ENCODE results near the gene EHBP1. TPM values are rescaled to one million over a fixed set of nuclear protein-coding genes. Genes with fewer than 3 reads are reported as not detected.

Gene EHBP1
- total RNA-seq, 6 experiments from 2014 or later = 40.4 to 66.6 (median 46.3) TPM

GRCh38 chr2:62801814-62802523 lies 96.5 kb downstream of the EHBP1 start:
- no peak overlapping the region for H3K27ac ChIP-seq
- ATAC-seq = peak; percentile 53 to 89 (median 58)

GRCh38 chr2:62803961-62804360 lies 98.4 kb downstream of the EHBP1 start:
- DNase-seq (no peak), ATAC-seq (no peak)
- Histone ChIP-seq H3K27me3 (no peaks in the 10 kb centered on the region), H3K9me3 (no peaks in the 10 kb centered on the region), H3K4me3 (no peak overlapping the region), H3K27ac (no peak overlapping the region), H3K4me1 (peaks cover 0 to 9% (median 0%) of the 10 kb centered on the region in 4 donors), H3K36me3 (peaks cover 0 to 2% (median 0%) of the 10 kb centered on the region in 4 donors)
- TF ChIP-seq CTCF (IDR thresholded peaks at IDR 0.05) = no peak
- no peak for TF ChIP-seq POLR2A (IDR thresholded peaks at IDR 0.05)
- intact Hi-C loops (cut with DNase I) = no loop called here

More at GRCh38 chr2:62801814-62802523, 96.5 kb downstream of the EHBP1 start:
- H3K9me3 ChIP-seq = no peaks in the 10 kb centered on the region
- DNase-seq = no peak
- no peak for TF ChIP-seq CTCF (IDR thresholded peaks at IDR 0.05)
- TF ChIP-seq POLR2A (IDR thresholded peaks at IDR 0.05) = no peak
- H3K4me3 ChIP-seq = no peak overlapping the region
- WGBS (ENCODE audit: insufficient coverage, low coverage, low lambda C conversion rate, missing lambda C conversion rate) = 53% methylated on average over 4 of the region's 4 CpGs
- intact Hi-C loops (cut with DNase I) = no loop called here
- peaks cover 0 to 2% (median 0%) of the 10 kb centered on the region in 4 donors for H3K36me3 ChIP-seq
- no peaks in the 10 kb centered on the region for H3K27me3 ChIP-seq
- peaks cover 0 to 9% (median 0%) of the 10 kb centered on the region in 4 donors for H3K4me1 ChIP-seq

- 89% methylated on average over 7 of the region's 7 CpGs for WGBS (ENCODE audit: insufficient coverage, low coverage, low lambda C conversion rate, missing lambda C conversion rate)
- TF ChIP-seq CTCF (IDR thresholded peaks at IDR 0.05) (no peak), POLR2A (IDR thresholded peaks at IDR 0.05) (no peak)
Observed at GRCh38 chr2:62806231-62806630, 100.7 kb downstream of the EHBP1 start.

GRCh38 chr2:62808554-62808953 lies 103.0 kb downstream of the EHBP1 start:
- H3K27me3 ChIP-seq = no peaks in the 10 kb centered on the region
- intact Hi-C loops (cut with DNase I) = no loop called here
- H3K36me3 ChIP-seq = peaks cover 0 to 2% (median 0%) of the 10 kb centered on the region in 4 donors
- no peak for TF ChIP-seq CTCF (IDR thresholded peaks at IDR 0.05)
- TF ChIP-seq POLR2A (IDR thresholded peaks at IDR 0.05) = no peak
- no peak for ATAC-seq
- no peak overlapping the region for H3K27ac ChIP-seq
- no peak overlapping the region for H3K4me3 ChIP-seq
- H3K4me1 ChIP-seq = peaks cover 0 to 5% (median 0%) of the 10 kb centered on the region in 4 donors
- DNase-seq = no peak
- WGBS (ENCODE audit: insufficient coverage, low coverage, low lambda C conversion rate, missing lambda C conversion rate) = 81% methylated on average over 2 of the region's 2 CpGs
- no peaks in the 10 kb centered on the region for H3K9me3 ChIP-seq

More at GRCh38 chr2:62806231-62806630, 100.7 kb downstream of the EHBP1 start:
- Histone ChIP-seq H3K9me3 (no peaks in the 10 kb centered on the region), H3K36me3 (peaks cover 0 to 2% (median 0%) of the 10 kb centered on the region in 4 donors), H3K4me1 (peaks cover 0 to 9% (median 0%) of the 10 kb centered on the region in 4 donors), H3K27ac (no peak overlapping the region), H3K27me3 (no peaks in the 10 kb centered on the region), H3K4me3 (no peak overlapping the region)
- DNase-seq = no peak
- intact Hi-C loops (cut with DNase I) = no loop called here
- ATAC-seq = no peak
